ENCODE results near the gene TCF12.

The TCF12 gene

GRCh38 chr15:57326196-57326595, 407.8 kb downstream of the TCF12 start:
- DNase-seq: no peak

GRCh38 chr15:57327985-57328471, 409.6 kb downstream of the TCF12 start:
- DNase-seq: no peak

DNA sequence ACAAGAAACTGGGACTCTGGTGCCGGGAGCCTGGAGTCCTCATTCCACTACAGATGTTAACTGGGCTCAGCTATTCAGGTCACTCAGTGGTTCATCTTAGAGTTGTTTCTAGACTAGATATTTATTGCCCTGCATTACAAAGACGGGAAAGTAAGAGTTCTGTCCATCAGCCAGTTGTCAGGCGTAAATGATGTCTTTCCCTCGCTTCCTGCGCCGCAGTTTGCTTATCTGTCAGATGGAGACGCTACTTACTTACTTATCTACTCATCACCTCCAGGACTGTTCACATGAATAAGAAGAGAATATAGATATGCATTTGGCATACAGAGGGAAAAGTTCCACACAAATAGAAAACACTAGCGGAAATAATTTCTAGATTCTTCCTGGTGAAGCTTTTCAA, 410.0 kb downstream of the TCF12 start:
- DNase-seq: no peak

DNA sequence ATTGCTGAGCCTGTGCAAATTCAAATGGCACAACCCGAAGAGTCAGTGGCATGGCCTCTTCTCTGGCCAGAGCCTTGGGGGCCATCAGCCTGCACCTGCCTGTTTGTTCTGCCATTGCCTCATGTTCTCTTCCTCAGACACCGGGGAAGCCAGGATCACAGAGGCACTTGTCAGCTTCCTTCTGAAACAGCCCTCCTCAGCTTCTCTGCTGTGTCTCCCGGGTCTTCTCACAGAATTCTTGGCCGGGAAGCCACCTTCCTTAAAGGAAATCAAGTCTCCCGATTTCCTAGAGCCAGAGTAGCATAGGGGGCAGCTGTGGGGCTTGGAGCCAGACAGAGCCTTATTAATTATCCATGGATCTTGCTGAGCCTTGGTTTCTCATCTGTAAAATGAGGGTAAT, 410.5 kb downstream of the TCF12 start:
- DNase-seq: no peak

DNA sequence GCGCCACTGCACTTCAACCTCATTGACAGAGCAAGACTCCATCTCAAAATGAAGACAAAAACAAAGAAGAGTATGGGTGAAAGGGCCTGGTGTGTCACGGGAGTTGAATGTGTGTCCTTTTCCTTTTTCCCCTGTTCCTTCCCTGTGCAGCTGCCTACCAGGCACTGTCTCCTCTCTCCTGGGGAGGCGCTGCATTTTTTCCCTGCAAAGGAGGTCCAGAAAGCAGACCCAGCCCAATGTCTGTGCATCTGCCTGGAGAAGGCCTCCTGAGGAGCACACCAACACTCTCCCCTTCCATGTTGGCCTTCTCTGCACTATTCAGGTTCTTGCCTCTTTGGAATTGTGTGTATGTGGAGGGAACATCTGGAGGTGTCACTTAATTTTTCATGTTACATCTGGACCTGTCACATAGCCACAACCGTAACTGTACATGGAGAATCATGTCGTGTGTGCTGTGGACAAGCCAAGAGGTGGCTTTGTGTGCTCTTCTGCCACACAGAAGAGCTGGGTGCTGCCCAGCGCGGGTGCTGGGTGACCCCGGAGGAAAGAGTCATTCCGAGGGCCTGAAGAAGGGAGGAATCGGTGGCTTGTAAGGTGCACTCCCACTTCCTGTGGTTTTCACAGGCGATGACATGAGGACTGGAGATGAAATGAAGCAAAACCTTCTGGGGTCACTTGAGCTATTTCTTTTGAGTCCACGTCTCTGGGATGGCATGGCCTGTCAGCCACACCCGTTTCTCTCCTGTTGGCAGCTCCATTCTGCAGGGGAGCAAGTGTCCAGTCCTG, 411.3 kb downstream of the TCF12 start:
- no peak for DNase-seq

GRCh38 chr15:57330619-57331340, 412.3 kb downstream of the TCF12 start:
- DNase-seq: no peak

GRCh38 chr15:57332326-57332725, 413.9 kb downstream of the TCF12 start:
- no peak for DNase-seq

DNA sequence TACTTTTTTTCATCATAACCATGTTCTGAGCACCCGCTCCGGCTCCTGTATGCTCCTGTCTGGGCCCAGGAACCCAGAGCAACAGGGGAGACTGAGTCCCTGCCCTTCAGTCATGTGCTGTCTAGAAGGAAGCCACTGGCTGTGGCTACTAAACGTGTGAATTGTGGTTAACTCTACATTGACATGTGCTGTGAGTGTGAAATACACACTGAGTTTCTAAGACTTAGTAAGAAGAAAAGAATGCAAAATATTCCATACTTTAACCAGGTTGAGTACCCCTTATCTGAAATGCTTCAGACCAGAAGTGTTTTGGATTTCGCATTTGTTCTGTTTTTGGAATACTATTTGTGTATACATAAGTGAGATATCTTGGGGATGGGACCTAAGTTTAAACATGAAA, 415.0 kb downstream of the TCF12 start:
- no peak for DNase-seq

- DNase-seq: no peak
Observed at GRCh38 chr15:57334257-57334656, 415.8 kb downstream of the TCF12 start.

DNA sequence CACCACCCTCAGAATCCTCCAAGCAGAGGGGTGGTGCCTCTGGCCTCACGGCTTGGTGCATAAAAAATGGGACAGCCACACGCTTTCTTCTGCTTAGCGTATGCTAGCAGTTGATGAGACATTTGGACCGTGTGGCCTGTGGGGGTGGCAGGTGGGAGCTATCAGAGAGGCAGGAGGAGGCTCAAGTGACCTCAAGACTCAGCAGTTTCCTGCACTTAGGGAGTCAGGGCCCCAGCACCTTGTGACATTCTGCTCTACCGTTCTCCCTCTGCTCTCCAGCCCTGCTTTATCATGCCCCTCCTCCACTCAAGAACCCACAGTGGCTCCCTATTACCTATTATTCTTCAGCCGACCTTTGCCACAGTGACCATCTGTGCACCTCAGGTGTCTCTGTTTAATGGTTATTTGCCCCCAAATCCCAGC, 416.9 kb downstream of the TCF12 start:
- no peak for DNase-seq

DNA sequence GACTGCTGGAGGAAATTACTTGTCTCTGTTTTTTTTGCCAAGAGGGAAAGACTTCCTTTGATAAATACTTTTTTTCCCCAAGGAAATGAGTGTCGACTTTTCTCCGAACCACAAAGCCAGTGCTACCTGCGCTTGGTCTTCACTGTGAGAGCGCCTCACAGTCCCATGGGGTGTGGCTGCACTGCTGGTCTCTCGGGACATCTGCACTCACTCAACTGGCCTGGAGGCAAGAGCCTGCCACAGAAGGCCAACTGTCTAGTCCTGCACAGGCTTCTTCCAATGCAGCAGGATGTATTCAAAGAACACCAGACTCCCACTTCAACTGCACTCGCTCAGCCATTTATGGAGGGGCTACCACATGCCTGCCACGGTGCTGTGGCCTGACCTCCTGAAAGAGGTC, 417.3 kb downstream of the TCF12 start:
- DNase-seq: no peak

- DNase-seq: no peak
Observed at GRCh38 chr15:57337868-57338411, 419.5 kb downstream of the TCF12 start.

DNA sequence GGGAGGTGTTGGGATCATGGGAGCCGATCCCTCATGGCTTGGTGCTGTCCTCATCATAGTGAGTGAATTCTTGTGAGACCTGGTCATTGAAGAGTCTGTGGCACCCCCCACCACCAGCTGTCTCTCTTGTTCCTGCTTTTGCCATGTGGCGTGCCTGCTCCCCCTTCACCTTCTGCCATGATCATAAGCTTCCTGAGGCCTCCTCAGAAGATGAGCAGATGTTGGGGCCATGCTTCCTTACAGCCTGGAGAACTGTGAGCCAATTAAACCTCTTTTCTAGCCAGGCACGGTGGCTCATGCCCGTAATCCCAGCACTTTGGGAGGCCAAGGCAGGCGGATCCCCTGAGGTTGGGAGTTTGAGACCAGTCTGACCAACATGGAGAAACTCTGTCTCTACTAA, 420.9 kb downstream of the TCF12 start:
- DNase-seq: no peak

All from activated effector memory CD4-positive, alpha-beta T cell treated with anti-CD3 and anti-CD28 coated beads, Interleukin-2, amount 50 U/mL, for 16 hours (primary cell).